SK-N-SH treated with all-trans-retinoic acid at 6 μM for 48 hours (cell line): ENCODE data around the gene SULT1C4.

ENCODE experiments used
- ATAC-seq: fragments of 200-7000 bp; cut with Tn5 transposase; 3 replicates; pipeline ENCODE4 v1.9.1; 2020; ENCODE audit warnings: mild to moderate bottlenecking, moderate library complexity
- BACH2 ChIP-seq: fragments of 250-450 bp; sonication (Bioruptor Pico); IDR thresholded peaks from 2 replicates; pipeline ENCODE4 v1.9.0; 2021; ENCODE audit warnings: mild to moderate bottlenecking, borderline replicate concordance
- CSDC2 ChIP-seq: fragments of 250-450 bp; sonication (Bioruptor Pico); IDR thresholded peaks from 2 replicates; pipeline ENCODE4 v1.5.0; 2020; ENCODE audit warnings: mild to moderate bottlenecking, moderate library complexity
- ESRRG ChIP-seq: fragments of 250-450 bp; sonication (Bioruptor Pico); IDR thresholded peaks from 2 replicates; pipeline ENCODE4 v1.6.1; 2021; ENCODE audit warnings: mild to moderate bottlenecking
- GLIS3 ChIP-seq: fragments of 250-450 bp; sonication (Bioruptor Pico); IDR thresholded peaks from 2 replicates; pipeline ENCODE4 v1.5.0; 2020; ENCODE audit warnings: mild to moderate bottlenecking, moderate library complexity
- ISL1 ChIP-seq: fragments of 250-450 bp; sonication (Bioruptor Pico); IDR thresholded peaks from 2 replicates; pipeline ENCODE4 v2.1.2; 2022; ENCODE audit warnings: mild to moderate bottlenecking, moderate library complexity
- PPARA ChIP-seq: fragments of 250-450 bp; sonication (Bioruptor Pico); IDR thresholded peaks from 2 replicates; pipeline ENCODE4 v1.5.0; 2020; ENCODE audit warnings: mild to moderate bottlenecking, borderline replicate concordance
- SNAI2 ChIP-seq: fragments of 250-450 bp; sonication (Bioruptor Pico); IDR thresholded peaks from 2 replicates; pipeline ENCODE4 v1.5.0; 2020; ENCODE audit warnings: mild to moderate bottlenecking, moderate library complexity
- TCF4 ChIP-seq: fragments of 250-450 bp; sonication (Bioruptor Pico); IDR thresholded peaks from 2 replicates; pipeline ENCODE4 v1.8.0; 2021; ENCODE audit warnings: mild to moderate bottlenecking, moderate library complexity, borderline replicate concordance
- TOX ChIP-seq: fragments of 250-450 bp; sonication (Bioruptor Pico); IDR thresholded peaks from 2 replicates; pipeline ENCODE4 v1.8.0; 2021; ENCODE audit warnings: mild to moderate bottlenecking, moderate library complexity, borderline replicate concordance
- ZC3H10 ChIP-seq: fragments of 250-450 bp; sonication (Bioruptor Pico); IDR thresholded peaks from 2 replicates; pipeline ENCODE4 v1.5.1; 2021; ENCODE audit warnings: mild to moderate bottlenecking, moderate library complexity
- ZFP3 ChIP-seq: fragments of 250-450 bp; sonication (Bioruptor Pico); IDR thresholded peaks from 2 replicates; pipeline ENCODE4 v1.5.0; 2020; ENCODE audit warnings: mild to moderate bottlenecking, moderate library complexity
- ZFP30 ChIP-seq: fragments of 450-650 bp; formaldehyde crosslinking; IDR thresholded peaks from 2 replicates; pipeline ENCODE4 v1.5.0; 2022; ENCODE audit warnings: mild to moderate bottlenecking, moderate library complexity
- ZNF565 ChIP-seq: fragments of 450-650 bp; formaldehyde crosslinking; conservative IDR thresholded peaks from 2 replicates; pipeline ENCODE4 v1.5.0; 2020; ENCODE audit warnings: low read depth, mild to moderate bottlenecking, moderate library complexity
- ZNF8 ChIP-seq: fragments of 450-650 bp; formaldehyde crosslinking; IDR thresholded peaks from 2 replicates; pipeline ENCODE4 v1.5.0; 2020; ENCODE audit warnings: mild to moderate bottlenecking, moderate library complexity
- TF ChIP-seq, protein P1 (sequence below): fragments of 250-450 bp; sonication (Bioruptor Pico); IDR thresholded peaks from 2 replicates; pipeline ENCODE4 v1.8.0; 2021; ENCODE audit warnings: low read depth, mild to moderate bottlenecking, moderate library complexity, borderline replicate concordance
- TF ChIP-seq, protein P2 (sequence below): fragments of 250-450 bp; sonication (Bioruptor Pico); IDR thresholded peaks from 2 replicates; pipeline ENCODE4 v1.8.0; 2020; ENCODE audit warnings: mild to moderate bottlenecking, moderate library complexity, borderline replicate concordance
- TF ChIP-seq, protein P3 (sequence below): fragments of 250-450 bp; sonication (Bioruptor Pico); IDR thresholded peaks from 2 replicates; pipeline ENCODE4 v1.5.1; 2021; ENCODE audit warnings: mild to moderate bottlenecking, moderate library complexity
- TF ChIP-seq, protein P4 (sequence below): fragments of 250-450 bp; sonication (Bioruptor Pico); IDR thresholded peaks from 2 replicates; pipeline ENCODE4 v1.5.1; 2020; ENCODE audit warnings: low read depth, mild to moderate bottlenecking, moderate library complexity
- TF ChIP-seq, protein P5 (sequence below): fragments of 250-450 bp; sonication (Bioruptor Pico); IDR thresholded peaks from 2 replicates; pipeline ENCODE4 v1.5.0; 2020; ENCODE audit warnings: mild to moderate bottlenecking, moderate library complexity

Gene SULT1C4

DNA sequence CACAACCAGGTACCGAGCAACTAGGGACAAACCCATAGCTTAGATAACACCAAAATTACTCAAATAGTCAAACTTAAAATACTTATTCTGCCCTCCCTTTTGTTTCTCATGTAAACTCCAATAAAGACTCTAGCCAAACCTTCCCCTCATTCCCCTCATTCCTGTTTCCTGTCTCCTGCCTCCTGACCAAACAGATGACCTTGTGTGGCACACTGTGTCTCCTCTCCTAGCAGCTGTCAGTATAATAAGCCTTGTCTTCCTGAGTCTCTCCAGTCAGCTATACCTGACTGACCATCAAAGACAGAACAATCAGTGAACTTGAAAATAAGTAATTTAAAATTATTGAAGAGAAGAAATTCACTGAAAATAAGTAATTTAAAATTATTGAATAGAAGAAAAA, 14.3 kb downstream of the SULT1C4 start:
- ATAC-seq = no peak
- TF ChIP-seq TCF4 (CRISPR knock-in tag) = no peak
- TF ChIP-seq PPARA (CRISPR knock-in tag) = no peak
- TF ChIP-seq, protein P1, sequence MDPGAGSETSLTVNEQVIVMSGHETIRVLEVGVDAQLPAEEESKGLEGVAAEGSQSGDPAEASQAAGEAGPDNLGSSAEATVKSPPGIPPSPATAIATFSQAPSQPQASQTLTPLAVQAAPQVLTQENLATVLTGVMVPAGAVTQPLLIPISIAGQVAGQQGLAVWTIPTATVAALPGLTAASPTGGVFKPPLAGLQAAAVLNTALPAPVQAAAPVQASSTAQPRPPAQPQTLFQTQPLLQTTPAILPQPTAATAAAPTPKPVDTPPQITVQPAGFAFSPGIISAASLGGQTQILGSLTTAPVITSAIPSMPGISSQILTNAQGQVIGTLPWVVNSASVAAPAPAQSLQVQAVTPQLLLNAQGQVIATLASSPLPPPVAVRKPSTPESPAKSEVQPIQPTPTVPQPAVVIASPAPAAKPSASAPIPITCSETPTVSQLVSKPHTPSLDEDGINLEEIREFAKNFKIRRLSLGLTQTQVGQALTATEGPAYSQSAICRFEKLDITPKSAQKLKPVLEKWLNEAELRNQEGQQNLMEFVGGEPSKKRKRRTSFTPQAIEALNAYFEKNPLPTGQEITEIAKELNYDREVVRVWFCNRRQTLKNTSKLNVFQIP (CRISPR knock-in tag) = no peak
- TF ChIP-seq ZC3H10 (CRISPR knock-in tag) = no peak
- no peak for TF ChIP-seq GLIS3 (CRISPR knock-in tag)
- no peak for TF ChIP-seq ZFP3 (CRISPR knock-in tag)
- no peak for TF ChIP-seq TOX (CRISPR knock-in tag)
- no peak for TF ChIP-seq ZNF8 (CRISPR knock-in tag)
- no peak for TF ChIP-seq ISL1 (CRISPR knock-in tag)
- no peak for TF ChIP-seq ESRRG
- TF ChIP-seq CSDC2 (CRISPR knock-in tag) = no peak
- TF ChIP-seq, protein P2, sequence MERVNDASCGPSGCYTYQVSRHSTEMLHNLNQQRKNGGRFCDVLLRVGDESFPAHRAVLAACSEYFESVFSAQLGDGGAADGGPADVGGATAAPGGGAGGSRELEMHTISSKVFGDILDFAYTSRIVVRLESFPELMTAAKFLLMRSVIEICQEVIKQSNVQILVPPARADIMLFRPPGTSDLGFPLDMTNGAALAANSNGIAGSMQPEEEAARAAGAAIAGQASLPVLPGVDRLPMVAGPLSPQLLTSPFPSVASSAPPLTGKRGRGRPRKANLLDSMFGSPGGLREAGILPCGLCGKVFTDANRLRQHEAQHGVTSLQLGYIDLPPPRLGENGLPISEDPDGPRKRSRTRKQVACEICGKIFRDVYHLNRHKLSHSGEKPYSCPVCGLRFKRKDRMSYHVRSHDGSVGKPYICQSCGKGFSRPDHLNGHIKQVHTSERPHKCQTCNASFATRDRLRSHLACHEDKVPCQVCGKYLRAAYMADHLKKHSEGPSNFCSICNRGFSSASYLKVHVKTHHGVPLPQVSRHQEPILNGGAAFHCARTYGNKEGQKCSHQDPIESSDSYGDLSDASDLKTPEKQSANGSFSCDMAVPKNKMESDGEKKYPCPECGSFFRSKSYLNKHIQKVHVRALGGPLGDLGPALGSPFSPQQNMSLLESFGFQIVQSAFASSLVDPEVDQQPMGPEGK (CRISPR knock-in tag) = no peak
- no peak for TF ChIP-seq ZFP30 (CRISPR knock-in tag)

DNA sequence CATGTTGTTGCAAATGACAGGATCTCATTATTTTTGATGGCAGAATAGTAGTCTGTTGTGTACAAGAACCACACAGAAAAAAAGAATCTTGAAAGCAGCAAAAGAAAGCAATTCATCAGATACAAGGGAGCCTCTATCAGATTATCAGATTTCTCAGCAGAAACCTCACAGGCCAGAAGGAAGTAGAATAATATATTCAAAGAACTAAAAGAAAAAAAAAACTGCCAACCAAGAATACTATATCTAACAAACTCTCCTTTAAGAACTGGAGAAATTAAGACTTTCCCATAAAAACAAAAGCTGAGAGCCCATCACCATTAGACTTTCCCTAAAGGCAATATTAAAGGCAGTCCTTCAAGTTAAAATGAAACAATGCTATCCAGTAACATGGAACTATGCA, 15.4 kb downstream of the SULT1C4 start:
- no peak for ATAC-seq
- TF ChIP-seq, protein P3, sequence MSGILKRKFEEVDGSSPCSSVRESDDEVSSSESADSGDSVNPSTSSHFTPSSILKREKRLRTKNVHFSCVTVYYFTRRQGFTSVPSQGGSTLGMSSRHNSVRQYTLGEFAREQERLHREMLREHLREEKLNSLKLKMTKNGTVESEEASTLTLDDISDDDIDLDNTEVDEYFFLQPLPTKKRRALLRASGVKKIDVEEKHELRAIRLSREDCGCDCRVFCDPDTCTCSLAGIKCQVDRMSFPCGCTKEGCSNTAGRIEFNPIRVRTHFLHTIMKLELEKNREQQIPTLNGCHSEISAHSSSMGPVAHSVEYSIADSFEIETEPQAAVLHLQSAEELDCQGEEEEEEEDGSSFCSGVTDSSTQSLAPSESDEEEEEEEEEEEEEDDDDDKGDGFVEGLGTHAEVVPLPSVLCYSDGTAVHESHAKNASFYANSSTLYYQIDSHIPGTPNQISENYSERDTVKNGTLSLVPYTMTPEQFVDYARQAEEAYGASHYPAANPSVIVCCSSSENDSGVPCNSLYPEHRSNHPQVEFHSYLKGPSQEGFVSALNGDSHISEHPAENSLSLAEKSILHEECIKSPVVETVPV (CRISPR knock-in tag) = no peak
- TF ChIP-seq ESRRG = no peak
- TF ChIP-seq, protein P4, sequence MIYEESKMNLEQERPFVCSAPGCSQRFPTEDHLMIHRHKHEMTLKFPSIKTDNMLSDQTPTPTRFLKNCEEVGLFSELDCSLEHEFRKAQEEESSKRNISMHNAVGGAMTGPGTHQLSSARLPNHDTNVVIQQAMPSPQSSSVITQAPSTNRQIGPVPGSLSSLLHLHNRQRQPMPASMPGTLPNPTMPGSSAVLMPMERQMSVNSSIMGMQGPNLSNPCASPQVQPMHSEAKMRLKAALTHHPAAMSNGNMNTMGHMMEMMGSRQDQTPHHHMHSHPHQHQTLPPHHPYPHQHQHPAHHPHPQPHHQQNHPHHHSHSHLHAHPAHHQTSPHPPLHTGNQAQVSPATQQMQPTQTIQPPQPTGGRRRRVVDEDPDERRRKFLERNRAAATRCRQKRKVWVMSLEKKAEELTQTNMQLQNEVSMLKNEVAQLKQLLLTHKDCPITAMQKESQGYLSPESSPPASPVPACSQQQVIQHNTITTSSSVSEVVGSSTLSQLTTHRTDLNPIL (CRISPR knock-in tag) = no peak
- no peak for TF ChIP-seq TOX (CRISPR knock-in tag)
- TF ChIP-seq GLIS3 (CRISPR knock-in tag) = no peak
- no peak for TF ChIP-seq ISL1 (CRISPR knock-in tag)
- TF ChIP-seq ZC3H10 (CRISPR knock-in tag) = no peak
- no peak for TF ChIP-seq BACH2 (CRISPR knock-in tag)
- no peak for TF ChIP-seq ZNF8 (CRISPR knock-in tag)
- no peak for TF ChIP-seq ZFP3 (CRISPR knock-in tag)
- TF ChIP-seq, protein P2 (CRISPR knock-in tag) = no peak
- no peak for TF ChIP-seq ZNF565 (CRISPR knock-in tag)
- TF ChIP-seq SNAI2 (CRISPR knock-in tag) = no peak
- TF ChIP-seq, protein P5, sequence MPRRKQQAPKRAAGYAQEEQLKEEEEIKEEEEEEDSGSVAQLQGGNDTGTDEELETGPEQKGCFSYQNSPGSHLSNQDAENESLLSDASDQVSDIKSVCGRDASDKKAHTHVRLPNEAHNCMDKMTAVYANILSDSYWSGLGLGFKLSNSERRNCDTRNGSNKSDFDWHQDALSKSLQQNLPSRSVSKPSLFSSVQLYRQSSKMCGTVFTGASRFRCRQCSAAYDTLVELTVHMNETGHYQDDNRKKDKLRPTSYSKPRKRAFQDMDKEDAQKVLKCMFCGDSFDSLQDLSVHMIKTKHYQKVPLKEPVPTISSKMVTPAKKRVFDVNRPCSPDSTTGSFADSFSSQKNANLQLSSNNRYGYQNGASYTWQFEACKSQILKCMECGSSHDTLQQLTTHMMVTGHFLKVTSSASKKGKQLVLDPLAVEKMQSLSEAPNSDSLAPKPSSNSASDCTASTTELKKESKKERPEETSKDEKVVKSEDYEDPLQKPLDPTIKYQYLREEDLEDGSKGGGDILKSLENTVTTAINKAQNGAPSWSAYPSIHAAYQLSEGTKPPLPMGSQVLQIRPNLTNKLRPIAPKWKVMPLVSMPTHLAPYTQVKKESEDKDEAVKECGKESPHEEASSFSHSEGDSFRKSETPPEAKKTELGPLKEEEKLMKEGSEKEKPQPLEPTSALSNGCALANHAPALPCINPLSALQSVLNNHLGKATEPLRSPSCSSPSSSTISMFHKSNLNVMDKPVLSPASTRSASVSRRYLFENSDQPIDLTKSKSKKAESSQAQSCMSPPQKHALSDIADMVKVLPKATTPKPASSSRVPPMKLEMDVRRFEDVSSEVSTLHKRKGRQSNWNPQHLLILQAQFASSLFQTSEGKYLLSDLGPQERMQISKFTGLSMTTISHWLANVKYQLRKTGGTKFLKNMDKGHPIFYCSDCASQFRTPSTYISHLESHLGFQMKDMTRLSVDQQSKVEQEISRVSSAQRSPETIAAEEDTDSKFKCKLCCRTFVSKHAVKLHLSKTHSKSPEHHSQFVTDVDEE (CRISPR knock-in tag) = no peak
